Caki2 (cell line): Measurements from ENCODE around the gene UGT1A8. TPM values are rescaled to one million over a fixed set of nuclear protein-coding genes. Genes with fewer than 3 reads are reported as not detected.
"Not testable (repeated sequence)": the region's sequence is repeated elsewhere in the genome, so short reads cannot be mapped to it uniquely, and the experiment has no call there.

Source experiments
- DNase-seq: peaks from one replicate; pipeline ENCODE4 v3.0.0-alpha.2; 2015; ENCODE audit warnings: low read depth
- in situ Hi-C: cut with HindIII; loops from 2 replicates; pipeline ENCODE4 v1.10.0; 2016; ENCODE audit warnings: low sequenced_read_pairs, low pct_unique_long_range_greater_than_20kb, mixed read lengths
- total RNA-seq: library from RNA; depleted of rRNA; stranded (reverse); fragments of >200 nt; shearing (Covaris generic); gene quantifications from 2 replicates; pipeline ENCODE4 v1.2.3, GENCODE V29; 2014; ENCODE audit warnings: low replicate concordance

Gene UGT1A8
- total RNA-seq, 1 experiment from 2014 or later: 2.2 TPM

DNA sequence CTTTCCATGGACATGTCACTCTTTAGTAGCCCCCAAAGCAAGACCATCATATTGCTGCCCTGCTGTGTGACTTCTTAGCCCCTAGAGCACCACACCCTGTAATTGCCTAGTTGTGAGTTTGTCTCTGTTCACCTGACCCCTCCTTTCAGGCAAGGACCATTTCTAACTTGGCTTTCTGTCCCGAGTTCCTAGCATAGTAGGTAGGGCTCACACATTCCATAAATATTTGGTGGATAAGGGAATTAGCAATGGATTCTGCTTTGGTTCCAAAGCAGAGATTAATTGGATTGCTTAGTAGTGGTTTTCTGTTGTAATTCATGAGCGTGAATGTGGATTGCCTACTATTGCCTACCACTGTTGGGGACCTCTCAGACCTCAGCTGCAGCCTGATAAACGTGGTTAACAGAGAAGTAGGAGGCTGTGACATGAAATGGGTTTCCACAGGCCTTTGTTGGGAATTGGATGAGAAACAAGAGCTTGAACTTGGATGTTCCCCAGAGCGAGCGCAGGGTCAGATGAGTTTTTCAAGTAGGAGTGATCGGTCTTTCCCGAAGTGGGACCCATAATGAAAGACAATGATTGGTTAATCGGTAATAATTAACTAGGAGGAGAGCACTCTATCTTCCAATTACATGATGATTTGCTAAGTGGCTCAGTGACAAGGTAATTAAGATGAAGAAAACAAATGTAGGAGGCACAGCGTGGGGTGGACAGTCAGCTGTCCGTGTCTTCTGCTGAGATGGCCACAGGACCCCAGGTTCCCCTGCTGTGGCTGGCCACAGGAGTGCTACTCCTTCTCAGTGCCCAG is 129.2 kb downstream of the UGT1A8 start:
- in situ Hi-C loops: no loop called here
- DNase-seq: no peak

DNA sequence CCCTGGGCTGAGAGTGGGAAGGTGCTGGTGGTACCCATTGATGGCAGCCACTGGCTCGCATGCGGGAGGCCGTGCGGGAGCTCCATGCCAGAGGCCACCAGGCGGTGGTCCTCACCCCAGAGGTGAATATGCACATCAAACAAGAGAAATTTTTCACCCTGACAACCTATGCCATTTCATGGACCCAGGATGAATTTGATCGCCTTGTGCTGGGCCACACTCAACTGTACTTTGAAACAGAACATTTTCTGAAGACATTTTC is 129.8 kb downstream of the UGT1A8 start:
- in situ Hi-C loops: no loop called here
- no peak for DNase-seq

DNA sequence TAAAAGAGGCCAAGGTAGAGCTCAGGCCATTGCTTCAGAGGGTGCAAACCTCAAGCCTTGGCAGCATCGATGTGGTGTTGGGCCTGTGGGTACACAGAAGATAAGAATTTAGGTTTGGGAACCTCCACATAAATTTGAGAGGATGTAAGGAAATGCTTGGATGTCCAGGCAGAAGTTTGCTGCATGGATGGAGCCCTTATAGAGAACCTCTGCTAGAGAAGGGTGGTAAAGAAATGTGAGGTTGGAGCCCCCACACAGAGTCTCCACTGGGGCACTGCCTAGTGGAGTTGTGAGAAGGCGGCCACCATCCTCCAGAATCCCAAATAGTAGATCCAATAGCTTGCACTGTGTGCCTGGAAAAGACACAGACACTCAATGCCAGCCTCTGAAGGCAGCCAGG is 133.3 kb downstream of the UGT1A8 start:
- in situ Hi-C loops, DNase-seq: not testable (repeated sequence)

DNA sequence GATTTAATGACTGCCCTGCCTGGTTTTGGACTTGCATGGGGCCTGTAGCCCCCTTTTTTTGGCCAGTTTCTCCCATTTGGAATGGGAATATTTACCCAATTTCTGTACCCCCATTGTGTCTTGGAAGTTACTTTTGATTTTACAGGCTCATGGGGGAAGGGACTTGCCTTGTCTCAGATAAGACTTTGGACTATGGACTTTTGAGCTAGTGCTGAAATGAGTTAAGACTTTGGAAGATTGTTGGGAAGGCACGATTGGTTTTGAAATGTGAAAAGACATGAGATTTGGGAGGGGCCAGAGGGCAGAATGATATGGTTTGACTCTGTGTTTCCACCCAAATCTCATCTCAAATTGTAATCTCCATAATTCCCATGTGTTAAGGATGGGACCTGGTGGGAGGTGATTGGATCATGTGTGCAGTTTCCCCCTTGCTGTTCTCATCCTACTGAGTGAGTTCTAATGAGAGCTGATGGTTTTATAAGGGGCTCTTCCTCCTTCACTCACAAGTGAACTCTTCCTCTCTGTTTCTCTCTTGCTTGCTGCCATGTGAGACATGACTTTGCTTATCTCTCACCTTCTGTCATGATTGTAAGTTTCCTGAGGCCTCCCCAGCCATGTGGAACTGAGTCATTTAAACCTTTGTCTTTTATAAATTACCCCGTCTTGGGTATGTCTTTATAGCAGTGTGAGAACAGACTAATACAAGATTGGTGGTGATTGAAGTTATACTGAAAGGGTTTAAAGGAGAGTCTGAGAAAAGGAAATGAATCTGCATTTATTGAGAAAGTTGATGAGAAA is 134.0 kb downstream of the UGT1A8 start:
- DNase-seq, in situ Hi-C loops: not testable (repeated sequence)

DNA sequence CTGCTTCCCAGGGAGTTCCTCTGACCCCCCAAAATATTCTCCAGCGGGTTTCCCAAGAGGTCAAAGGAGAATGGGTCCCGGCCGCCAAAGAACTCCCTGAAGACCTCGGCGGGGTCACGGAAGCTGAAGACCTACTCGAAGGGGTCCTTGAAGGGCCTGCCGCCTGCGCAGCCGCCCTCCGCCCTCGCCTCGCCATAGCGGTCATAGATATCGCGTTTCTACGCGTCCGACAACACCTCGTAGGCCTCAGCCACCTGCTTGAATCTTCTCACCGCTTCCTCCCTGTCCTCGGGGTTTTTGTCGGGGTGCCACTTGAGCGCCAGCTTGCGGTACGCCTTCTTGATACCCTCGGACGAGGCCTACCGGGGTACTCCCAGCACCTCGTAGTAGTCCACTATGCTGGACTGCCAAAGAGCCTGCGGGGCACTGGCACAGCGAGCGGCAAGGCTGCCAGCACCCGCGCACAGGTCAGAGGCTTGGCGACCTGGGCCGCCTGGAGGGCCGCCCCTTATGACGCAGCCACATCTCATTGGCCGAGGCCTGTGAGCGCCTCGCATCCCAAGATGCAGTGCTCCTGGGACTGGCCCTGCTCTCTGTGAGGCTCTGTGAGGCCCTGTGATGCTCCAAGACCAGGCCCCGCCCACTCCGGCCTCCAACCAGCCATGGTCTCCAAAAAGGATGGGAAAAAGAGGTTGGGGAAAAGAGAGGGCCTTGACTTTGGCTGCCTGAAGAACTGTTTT is 137.6 kb downstream of the UGT1A8 start:
- in situ Hi-C loops: no loop called here
- DNase-seq: no peak

DNA sequence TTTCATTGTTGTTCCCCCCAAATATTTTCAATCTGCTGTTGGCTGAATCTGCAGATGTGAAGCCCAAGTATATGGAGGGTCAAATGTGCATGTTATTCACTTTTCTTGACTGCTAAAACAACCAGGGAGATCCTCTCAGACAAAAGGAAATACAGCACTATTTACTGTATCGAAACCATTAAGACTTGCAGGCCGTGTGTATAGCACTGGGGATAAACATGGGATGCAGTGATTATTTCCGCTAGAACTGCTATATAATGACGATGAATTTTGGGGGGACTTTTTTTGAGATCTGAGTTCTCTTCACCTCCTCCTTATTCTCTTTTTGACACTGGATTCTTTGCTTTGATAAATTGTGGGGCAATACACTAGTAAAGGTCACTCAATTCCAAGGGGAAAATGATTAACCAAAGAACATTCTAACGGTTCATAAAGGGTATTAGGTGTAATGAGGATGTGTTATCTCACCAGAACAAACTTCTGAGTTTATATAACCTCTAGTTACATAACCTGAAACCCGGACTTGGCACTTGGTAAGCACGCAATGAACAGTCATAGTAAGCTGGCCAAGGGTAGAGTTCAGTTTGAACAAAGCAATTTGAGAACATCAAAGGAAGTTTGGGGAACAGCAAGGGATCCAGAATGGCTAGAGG is 139.1 kb downstream of the UGT1A8 start:
- DNase-seq: no peak
- in situ Hi-C loops: no loop called here

DNA sequence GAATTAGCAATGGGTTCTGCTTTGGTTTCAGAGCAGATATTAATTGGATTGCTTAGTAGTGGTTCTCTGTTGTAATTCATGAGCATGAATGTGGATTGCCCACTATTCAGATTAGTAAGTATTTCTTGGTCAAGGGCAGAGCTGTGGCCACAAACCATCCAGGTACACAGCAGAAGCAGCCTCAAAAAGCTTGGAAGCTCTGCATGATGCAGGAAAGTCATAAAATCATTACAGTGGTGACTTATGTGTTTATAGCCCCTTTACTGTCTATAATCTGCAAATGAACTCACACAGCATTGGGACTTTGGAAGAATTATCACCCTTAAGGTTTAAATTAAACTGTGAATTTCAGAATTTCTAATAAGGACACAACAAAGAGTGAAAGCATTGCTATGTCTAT is 140.7 kb downstream of the UGT1A8 start:
- no peak for DNase-seq
- in situ Hi-C loops: no loop called here

DNA sequence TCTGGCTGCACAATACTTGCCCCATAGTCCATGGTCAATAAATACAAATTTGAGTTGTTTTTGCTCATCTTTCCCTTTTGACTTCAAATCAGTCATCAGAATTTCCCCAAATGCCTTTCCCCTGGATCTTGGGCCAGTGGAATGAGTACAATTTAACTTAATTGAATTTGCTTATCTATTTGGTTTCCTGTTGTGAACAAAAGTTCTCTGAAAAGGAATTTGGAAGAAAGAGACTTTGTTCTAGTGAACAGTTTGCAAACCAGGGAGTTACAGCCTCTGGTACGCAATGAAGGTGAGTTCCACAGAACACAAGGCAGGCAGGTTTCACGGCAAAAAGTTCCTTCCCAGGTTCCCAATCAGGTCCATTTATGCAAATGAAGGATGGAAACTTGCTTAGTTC is 141.4 kb downstream of the UGT1A8 start:
- in situ Hi-C loops: no loop called here

DNA sequence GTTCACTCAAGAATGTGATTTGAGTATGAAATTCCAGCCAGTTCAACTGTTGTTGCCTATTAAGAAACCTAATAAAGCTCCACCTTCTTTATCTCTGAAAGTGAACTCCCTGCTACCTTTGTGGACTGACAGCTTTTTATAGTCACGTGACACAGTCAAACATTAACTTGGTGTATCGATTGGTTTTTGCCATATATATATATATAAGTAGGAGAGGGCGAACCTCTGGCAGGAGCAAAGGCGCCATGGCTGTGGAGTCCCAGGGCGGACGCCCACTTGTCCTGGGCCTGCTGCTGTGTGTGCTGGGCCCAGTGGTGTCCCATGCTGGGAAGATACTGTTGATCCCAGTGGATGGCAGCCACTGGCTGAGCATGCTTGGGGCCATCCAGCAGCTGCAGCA is 142.6 kb downstream of the UGT1A8 start, which contains the start of gene UGT1A1:
UGT1A1 (plus strand) TSS at position 228 of the 400 bp plus-strand sequence; CDS start at position 246, 18 bp downstream.
- in situ Hi-C loops: no loop called here
- DNase-seq: no peak

More for the DNA sequence above, 141.4 kb downstream of the UGT1A8 start:
- DNase-seq: no peak

DNA sequence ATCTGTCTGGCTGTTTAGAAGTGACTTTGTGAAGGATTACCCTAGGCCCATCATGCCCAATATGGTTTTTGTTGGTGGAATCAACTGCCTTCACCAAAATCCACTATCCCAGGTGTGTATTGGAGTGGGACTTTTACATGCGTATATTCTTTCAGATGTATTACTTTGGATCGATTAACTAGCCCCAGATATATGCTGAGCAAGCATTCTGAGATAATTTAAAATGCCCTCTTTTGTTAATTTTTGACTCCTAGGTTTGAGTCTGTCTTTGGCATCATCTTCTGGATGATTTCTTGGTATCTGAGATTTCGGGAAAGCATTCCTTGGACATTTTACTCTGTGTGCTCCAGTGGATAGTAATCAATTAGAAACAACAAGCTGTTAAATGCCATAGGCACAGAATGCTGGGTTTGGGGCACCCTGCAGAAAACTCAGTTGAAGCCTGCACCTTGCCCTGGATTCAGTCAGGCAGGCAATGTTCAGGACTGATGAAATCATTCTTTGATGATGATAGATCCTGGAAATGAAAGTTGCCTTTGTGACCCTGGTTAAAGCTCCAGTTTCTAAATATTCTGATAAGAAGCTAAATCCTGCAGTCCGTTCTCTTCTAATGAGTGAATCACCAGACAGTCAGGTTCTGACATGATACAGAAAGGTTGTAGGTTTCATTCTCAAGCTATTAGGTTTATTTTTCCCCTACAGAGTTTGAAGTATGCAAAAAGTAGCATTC is 143.8 kb downstream of the UGT1A8 start:
- in situ Hi-C loops: no loop called here
- DNase-seq: no peak

DNA sequence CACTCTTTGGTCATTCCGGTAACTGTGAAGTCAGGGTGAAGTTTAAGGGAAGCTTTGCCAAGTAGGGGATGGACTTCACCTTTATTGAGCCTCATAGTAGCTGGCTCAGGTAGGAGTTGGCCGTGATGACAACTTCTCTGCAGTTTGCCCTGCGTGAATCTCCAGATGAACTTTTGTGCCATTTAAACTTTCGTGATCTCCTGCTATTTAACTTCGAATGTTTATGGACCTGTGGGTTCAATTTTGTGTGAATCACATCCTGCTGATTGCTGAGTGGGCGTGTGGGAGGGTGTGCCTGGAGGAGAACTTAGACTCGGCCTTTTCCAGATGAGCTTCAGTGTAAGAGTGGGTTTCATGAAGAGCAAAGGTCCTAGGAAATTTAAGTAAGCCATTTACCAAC is 146.8 kb downstream of the UGT1A8 start:
- in situ Hi-C loops: no loop called here
- no peak for DNase-seq

DNA sequence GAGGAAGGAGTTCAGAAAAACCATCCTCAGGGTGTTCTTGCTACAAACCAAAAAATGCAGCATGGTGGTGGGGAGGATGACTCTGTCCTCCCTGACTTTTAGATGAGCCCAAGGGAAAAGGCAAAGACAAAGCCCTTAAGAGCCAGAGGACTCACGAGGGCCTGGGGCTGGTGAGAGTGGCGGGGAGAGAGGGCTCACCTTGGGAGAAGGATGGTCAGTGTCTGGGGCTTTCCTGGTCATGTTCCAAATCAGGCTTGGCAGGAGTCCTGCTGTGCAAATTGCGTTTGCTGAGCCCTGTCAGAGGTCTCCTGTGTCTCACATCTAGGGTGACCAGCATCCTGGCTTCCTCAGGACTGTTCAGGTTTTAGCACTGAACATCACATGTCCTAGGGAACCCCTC is 147.3 kb downstream of the UGT1A8 start:
- DNase-seq: no peak
- in situ Hi-C loops: no loop called here

DNA sequence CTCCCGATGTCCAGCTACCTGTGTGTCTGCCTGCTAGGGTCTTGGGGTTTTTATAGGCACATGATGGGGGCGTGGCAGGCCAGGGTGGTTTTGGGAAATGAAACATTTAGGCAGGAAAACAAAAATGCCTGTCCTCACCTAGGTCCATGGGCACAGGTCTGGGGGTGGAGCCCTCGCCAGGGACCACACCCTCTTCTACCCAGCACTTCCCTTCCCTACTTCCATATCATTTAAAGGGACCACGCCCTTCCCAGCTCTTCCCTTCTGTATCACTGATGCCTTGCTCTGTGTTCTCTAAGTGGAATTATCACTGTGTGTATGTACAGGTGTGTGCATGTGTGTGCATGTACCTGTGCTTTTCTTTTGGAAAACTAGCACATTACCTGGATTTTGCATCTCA is 149.0 kb downstream of the UGT1A8 start:
- in situ Hi-C loops: no loop called here
- no peak for DNase-seq

DNA sequence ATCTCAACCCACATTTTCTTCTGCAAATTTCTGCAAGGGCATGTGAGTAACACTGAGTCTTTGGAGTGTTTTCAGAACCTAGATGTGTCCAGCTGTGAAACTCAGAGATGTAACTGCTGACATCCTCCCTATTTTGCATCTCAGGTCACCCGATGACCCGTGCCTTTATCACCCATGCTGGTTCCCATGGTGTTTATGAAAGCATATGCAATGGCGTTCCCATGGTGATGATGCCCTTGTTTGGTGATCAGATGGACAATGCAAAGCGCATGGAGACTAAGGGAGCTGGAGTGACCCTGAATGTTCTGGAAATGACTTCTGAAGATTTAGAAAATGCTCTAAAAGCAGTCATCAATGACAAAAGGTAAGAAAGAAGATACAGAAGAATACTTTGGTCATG is 150.6 kb downstream of the UGT1A8 start:
- in situ Hi-C loops: no loop called here
- no peak for DNase-seq

DNA sequence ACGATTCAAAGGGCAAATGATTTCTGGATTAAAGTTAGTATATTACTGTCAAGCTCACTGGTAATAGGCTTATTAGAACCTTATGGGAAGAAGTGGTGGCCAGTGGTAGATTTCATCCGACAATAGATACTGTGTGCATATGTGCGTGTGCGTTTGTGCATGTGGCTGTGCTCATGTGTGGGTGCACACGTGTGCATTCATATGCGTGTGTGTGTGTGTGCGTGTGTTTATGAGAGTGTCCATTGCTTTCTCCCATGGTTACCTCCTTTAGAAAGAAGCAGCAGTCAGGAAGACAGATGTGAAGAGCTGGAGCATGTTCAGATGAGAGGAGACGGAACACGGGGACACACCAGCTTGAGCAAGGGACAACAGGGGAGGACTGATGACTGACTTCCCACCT is 151.8 kb downstream of the UGT1A8 start:
- in situ Hi-C loops: no loop called here

DNA sequence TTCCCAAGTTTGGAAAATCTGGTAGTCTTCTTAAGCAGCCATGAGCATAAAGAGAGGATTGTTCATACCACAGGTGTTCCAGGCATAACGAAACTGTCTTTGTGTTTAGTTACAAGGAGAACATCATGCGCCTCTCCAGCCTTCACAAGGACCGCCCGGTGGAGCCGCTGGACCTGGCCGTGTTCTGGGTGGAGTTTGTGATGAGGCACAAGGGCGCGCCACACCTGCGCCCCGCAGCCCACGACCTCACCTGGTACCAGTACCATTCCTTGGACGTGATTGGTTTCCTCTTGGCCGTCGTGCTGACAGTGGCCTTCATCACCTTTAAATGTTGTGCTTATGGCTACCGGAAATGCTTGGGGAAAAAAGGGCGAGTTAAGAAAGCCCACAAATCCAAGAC is 154.7 kb downstream of the UGT1A8 start:
- in situ Hi-C loops: no loop called here
- DNase-seq: no peak

More for the DNA sequence above, 151.8 kb downstream of the UGT1A8 start:
- no peak for DNase-seq

DNA sequence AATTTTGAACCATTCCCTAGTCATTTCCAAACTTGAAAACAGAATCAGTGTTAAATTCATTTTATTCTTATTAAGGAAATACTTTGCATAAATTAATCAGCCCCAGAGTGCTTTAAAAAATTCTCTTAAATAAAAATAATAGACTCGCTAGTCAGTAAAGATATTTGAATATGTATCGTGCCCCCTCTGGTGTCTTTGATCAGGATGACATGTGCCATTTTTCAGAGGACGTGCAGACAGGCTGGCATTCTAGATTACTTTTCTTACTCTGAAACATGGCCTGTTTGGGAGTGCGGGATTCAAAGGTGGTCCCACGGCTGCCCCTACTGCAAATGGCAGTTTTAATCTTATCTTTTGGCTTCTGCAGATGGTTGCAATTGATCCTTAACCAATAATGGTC is 155.2 kb downstream of the UGT1A8 start:
- in situ Hi-C loops: no loop called here

DNA sequence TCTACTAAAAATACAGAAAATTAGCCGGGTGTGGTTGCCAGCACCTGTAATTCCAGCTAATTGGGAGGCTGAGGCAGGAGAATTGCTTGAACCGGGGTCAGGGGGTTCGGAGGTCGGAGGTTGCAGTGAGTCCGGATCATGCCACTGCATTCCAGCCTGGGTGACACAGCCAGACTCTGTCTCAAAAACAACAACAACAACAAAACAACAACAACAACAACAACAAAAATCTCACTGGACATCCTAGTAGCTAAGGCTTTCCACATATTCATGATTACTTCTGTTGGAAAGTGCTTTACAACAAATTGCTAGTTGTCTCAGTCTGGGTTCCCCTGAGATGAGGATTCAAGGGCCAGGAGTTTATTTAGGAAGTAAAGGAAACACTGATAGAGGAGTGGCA is 156.4 kb downstream of the UGT1A8 start:
- DNase-seq: no peak
- in situ Hi-C loops: no loop called here

More for the DNA sequence above, 155.2 kb downstream of the UGT1A8 start:
- DNase-seq: no peak
